SU-DHL-6 (cell line): ENCODE data around the gene CD96.

Experiments
- CTCF ChIP-seq: fragments of 200-600 bp; sonication (generic); IDR thresholded peaks from one replicate; pipeline ENCODE4 v1.5.1; 2017; ENCODE audit warnings: antibody characterized with exemption, mild to moderate bottlenecking, low read length, moderate library complexity; ENCODE audit not compliant: insufficient read depth, poor library complexity, severe bottlenecking
- EZH2phosphoT487 ChIP-seq: fragments of 200-600 bp; sonication (generic), shearing (Covaris generic); conservative IDR thresholded peaks from 2 replicates; pipeline ENCODE4 v1.6.1; 2018; ENCODE audit warnings: mild to moderate bottlenecking, antibody characterized with exemption, low read length, moderate library complexity, mixed read lengths

- TF ChIP-seq CTCF (no peak), EZH2phosphoT487 (no peak)
Observed at GRCh38 chr3:111578867-111579266, 36.9 kb downstream of the CD96 start.
